Measurements from ENCODE around the gene CD274.
"Not testable (repeated sequence)": the region's sequence is repeated elsewhere in the genome, so short reads cannot be mapped to it uniquely, and the experiment has no call there.

- TF ChIP-seq CTCF (IDR thresholded peaks at IDR 0.05; ENCODE audit: low read length); EZH2phosphoT487 (IDR thresholded peaks at IDR 0.05; ENCODE audit: low read length); EZH2 (optimal IDR thresholded peaks at IDR 0.05; ENCODE audit: low read depth, low read length): not testable (repeated sequence)
Observed at GRCh38 chr9:5433328-5433727, 17.0 kb upstream of the CD274 start.

Measured in MM.1S (cell line).